Measurements from ENCODE around the gene TRAPPC1. TPM values are rescaled to one million over a fixed set of nuclear protein-coding genes. Genes with fewer than 3 reads are reported as not detected.

TRAPPC1 gene
- total RNA-seq, 1 donor: 48.8 TPM

DNA sequence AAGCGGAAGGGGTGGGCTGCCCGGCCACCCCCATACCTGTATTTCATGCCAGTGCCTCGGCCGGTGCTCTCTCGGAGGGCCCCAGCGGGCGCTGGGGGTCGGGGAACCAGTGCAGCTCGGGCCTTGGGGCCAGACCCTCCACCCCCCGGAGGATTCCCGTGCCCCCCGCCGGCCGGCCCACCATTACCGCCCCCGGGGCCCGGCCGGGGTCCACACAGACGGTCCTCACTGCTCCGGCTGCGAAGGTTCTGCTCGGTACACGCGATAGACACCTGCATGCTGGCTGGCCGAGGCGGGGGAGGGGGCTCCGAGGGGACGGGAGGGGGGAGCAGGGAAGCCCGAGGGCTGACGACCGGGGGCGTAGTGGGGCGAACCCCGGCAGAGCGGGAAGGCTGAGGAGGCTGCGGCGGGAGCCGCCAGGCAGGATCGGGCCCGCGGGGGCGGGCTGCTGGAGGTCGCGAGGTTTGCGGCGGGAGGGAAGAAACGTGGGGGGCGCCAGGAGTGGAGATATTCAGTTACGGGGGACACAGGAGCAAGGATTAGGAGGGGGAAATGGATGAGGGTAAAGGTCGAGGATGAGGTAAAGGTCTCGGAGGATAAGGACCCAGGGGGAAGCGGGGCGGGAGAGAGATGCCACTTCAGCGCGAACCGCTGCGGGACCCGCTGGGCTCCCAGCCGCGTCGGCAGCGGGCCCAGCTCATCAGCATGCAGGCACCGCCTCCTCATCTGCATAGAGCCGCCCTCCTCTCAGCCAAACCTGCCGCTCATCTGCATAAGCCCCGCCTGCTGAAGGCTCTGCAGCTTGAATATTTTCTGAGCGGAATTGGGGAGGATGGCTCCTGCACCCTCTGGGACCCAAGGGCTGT lies 2.4 kb downstream of the TRAPPC1 start, which contains the start of gene KCNAB3:
Gene KCNAB3 (minus strand): TSS at position 699 of the 866 bp plus-strand sequence. CDS start 421 bp downstream, at position 278.
- TF ChIP-seq, protein P1, sequence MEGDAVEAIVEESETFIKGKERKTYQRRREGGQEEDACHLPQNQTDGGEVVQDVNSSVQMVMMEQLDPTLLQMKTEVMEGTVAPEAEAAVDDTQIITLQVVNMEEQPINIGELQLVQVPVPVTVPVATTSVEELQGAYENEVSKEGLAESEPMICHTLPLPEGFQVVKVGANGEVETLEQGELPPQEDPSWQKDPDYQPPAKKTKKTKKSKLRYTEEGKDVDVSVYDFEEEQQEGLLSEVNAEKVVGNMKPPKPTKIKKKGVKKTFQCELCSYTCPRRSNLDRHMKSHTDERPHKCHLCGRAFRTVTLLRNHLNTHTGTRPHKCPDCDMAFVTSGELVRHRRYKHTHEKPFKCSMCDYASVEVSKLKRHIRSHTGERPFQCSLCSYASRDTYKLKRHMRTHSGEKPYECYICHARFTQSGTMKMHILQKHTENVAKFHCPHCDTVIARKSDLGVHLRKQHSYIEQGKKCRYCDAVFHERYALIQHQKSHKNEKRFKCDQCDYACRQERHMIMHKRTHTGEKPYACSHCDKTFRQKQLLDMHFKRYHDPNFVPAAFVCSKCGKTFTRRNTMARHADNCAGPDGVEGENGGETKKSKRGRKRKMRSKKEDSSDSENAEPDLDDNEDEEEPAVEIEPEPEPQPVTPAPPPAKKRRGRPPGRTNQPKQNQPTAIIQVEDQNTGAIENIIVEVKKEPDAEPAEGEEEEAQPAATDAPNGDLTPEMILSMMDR (IDR thresholded peaks at IDR 0.05; ENCODE audit: insufficient read depth, low read length): no peak
- peak; percentile 53 for DNase-seq (ENCODE audit: low read depth)
- peak within 1 kb of the TSS; percentile 53 for H3K4me3 ChIP-seq (ENCODE audit: low read depth, low read length)

DNA sequence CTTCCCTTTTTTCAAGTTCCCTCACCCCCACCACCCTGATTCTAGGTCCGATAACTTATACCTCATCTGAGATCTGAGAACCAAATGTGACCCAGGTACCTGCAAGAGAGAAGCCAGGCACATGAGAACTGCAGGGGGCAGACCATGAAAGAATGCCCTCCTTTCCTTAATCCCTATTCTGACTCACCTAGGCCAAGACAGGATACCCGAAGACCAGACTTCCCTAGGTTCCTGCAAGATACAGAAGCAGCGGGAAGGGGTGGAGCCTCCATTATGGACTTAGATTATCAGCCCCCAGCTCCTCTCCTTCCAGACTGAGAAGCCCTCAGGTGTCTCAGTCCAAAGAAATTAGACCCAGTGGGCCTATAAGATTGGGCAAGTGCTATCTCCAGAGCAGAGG lies 4.2 kb downstream of the TRAPPC1 start:
- H3K4me3 ChIP-seq (ENCODE audit: low read depth, low read length): no peak overlapping the region
- DNase-seq (ENCODE audit: low read depth): no peak
- TF ChIP-seq, protein P1 (IDR thresholded peaks at IDR 0.05; ENCODE audit: insufficient read depth, low read length): no peak

DNA sequence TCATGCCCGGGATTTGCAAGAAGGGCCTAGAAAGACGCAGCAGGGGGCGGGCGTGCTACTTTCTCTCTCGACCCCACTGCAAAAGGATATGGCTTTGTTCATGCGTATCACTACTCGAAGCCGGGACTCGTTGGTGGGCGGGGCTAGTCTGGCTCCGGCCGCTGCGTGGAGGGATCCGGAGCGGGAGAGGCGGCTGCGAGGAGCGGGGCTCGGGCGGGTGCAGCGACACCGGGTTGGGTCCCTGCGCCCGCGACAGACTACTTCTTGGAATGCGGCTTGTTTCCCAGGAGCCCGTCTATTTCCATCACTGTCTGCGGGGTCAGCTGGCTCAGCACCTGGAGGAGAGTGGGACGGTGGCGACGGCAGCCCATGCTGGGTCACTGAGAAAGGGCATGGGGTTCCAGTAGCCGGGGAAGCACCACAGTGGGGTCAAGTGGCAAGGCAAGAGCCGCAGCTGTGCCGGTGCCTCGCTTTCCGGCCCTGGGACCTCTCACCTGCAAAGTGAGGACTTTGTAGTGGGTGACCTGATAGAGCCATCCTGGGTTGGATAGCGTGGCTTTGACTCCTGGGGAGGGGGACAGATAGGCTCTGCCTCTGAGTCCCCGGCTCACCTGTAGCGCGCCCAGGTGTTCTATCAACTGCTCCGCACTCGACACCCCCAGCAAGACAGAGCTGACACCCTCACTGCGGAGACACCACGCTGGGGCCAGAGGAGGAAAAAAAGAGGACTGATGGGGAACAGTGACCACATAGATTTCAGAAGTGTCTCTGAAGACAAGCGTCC lies 8.7 kb downstream of the TRAPPC1 start:
- DNase-seq (ENCODE audit: low read depth): peak; percentile 79
- peak overlapping the region; percentile 59 for H3K4me3 ChIP-seq (ENCODE audit: low read depth, low read length)
- TF ChIP-seq, protein P1 (IDR thresholded peaks at IDR 0.05; ENCODE audit: insufficient read depth, low read length): peak; percentile 11

GRCh38 chr17:7922269-7922844 lies 9.4 kb downstream of the TRAPPC1 start:
- TF ChIP-seq, protein P1 (IDR thresholded peaks at IDR 0.05; ENCODE audit: insufficient read depth, low read length): no peak
- no peak for DNase-seq (ENCODE audit: low read depth)
- peak overlapping the region; percentile 59 for H3K4me3 ChIP-seq (ENCODE audit: low read depth, low read length)

GRCh38 chr17:7916808-7917207 lies 14.9 kb downstream of the TRAPPC1 start:
- H3K4me3 ChIP-seq (ENCODE audit: low read depth, low read length): no peak overlapping the region
- TF ChIP-seq, protein P1 (IDR thresholded peaks at IDR 0.05; ENCODE audit: insufficient read depth, low read length): no peak

GRCh38 chr17:7916385-7916682 lies 15.4 kb downstream of the TRAPPC1 start:
- H3K4me3 ChIP-seq (ENCODE audit: low read depth, low read length): peak overlapping the region; percentile 66
- DNase-seq (ENCODE audit: low read depth): no peak
- TF ChIP-seq, protein P1 (IDR thresholded peaks at IDR 0.05; ENCODE audit: insufficient read depth, low read length): no peak

More at GRCh38 chr17:7916808-7917207, 14.9 kb downstream of the TRAPPC1 start:
- DNase-seq (ENCODE audit: low read depth): peak; percentile 41

All from fibroblast of the aortic adventitia (primary cell).